GM12865 (cell line): Measurements from ENCODE around the gene MAGI3.
"Not testable (repeated sequence)": the region's sequence is repeated elsewhere in the genome, so short reads cannot be mapped to it uniquely, and the experiment has no call there.

Experiments
- DNase-seq: peaks from one replicate; pipeline ENCODE4 v3.0.0; 2010; ENCODE audit warnings: low read depth
- H3K4me3 ChIP-seq: 2 replicates; pipeline ENCODE4 v1.5.1; 2011; ENCODE audit warnings: mild to moderate bottlenecking, low read depth, low read length, control low read depth
- CTCF ChIP-seq: IDR thresholded peaks from 2 replicates; pipeline ENCODE4 v1.5.1; 2011; ENCODE audit warnings: low read length, control low read depth, low read depth, inconsistent platforms; ENCODE audit not compliant: insufficient read depth; ENCODE audit errors: missing control alignments

The MAGI3 gene

GRCh38 chr1:113456967-113457366, 66.7 kb downstream of the MAGI3 start:
- no peak for DNase-seq
- no peak for TF ChIP-seq CTCF
- H3K4me3 ChIP-seq: no peak overlapping the region

- no peak overlapping the region for H3K4me3 ChIP-seq
- no peak for TF ChIP-seq CTCF
- DNase-seq: no peak
Measured at GRCh38 chr1:113459279-113459678, 69.0 kb downstream of the MAGI3 start.

- H3K4me3 ChIP-seq: no peak overlapping the region
- no peak for TF ChIP-seq CTCF
- DNase-seq: no peak
Measured at GRCh38 chr1:113467991-113468390, 77.7 kb downstream of the MAGI3 start.

- not testable (repeated sequence) for H3K4me3 ChIP-seq, DNase-seq
Measured at GRCh38 chr1:113478427-113479195, 88.3 kb downstream of the MAGI3 start.

- no peak for TF ChIP-seq CTCF
- H3K4me3 ChIP-seq: no peak overlapping the region
- DNase-seq: no peak
Measured at GRCh38 chr1:113479713-113480676, 89.7 kb downstream of the MAGI3 start.

- not testable (repeated sequence) for DNase-seq, H3K4me3 ChIP-seq
Measured at GRCh38 chr1:113485131-113485530, 94.8 kb downstream of the MAGI3 start.

GRCh38 chr1:113488576-113489177, 98.4 kb downstream of the MAGI3 start:
- no peak for DNase-seq
- H3K4me3 ChIP-seq: no peak overlapping the region
- TF ChIP-seq CTCF: no peak
